ENCODE data around the gene ARL15. TPM values are rescaled to one million over a fixed set of nuclear protein-coding genes. Genes with fewer than 3 reads are reported as not detected.

Gene ARL15
- total RNA-seq, 1 donor from 2014 or later = 16.9 TPM

GRCh38 chr5:53877243-53877642 is 433.1 kb downstream of the ARL15 start:
- Mint-ChIP-seq H3K36me3 (peaks cover 3% of the 10 kb centered on the region), H3K4me3 (no peak overlapping the region), H3K27ac (no peak overlapping the region), H3K4me1 (ENCODE audit: unreplicated experiment) (no peaks in the 10 kb centered on the region), H3K9me3 (no peaks in the 10 kb centered on the region), H3K27me3 (no peaks in the 10 kb centered on the region)
- no peak for TF ChIP-seq CTCF (conservative IDR thresholded peaks at IDR 0.05)
- no peak for DNase-seq (ENCODE audit: extremely low spot score, unreplicated experiment)

DNA sequence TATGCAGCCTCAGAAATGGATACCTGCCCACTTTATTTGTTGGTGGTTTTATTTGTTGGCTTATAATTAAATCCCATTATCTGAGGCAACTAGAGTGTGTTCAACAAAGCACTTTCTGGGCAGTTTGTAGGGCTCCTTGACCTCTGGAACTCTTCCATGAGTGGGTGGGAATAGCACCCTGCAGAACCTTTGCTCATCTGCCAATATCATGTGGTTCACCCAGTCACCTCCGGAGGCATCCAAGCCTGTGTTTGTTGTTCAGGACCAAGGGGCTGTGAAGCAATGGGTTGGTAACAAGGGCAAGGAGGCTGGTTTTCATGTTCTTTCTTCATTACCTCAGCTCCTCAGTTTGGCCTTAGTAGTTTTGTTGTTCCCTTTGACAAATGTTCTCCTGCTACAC is 436.0 kb downstream of the ARL15 start:
- Mint-ChIP-seq H3K36me3 (no peaks in the 10 kb centered on the region), H3K27me3 (no peaks in the 10 kb centered on the region), H3K4me1 (ENCODE audit: unreplicated experiment) (no peaks in the 10 kb centered on the region), H3K27ac (no peak overlapping the region), H3K4me3 (no peak overlapping the region), H3K9me3 (no peaks in the 10 kb centered on the region)
- TF ChIP-seq CTCF (conservative IDR thresholded peaks at IDR 0.05) = peak; percentile 30
- no peak for DNase-seq (ENCODE audit: extremely low spot score, unreplicated experiment)

GRCh38 chr5:53873235-53873634 is 437.1 kb downstream of the ARL15 start:
- no peak for TF ChIP-seq CTCF (conservative IDR thresholded peaks at IDR 0.05)
- no peaks in the 10 kb centered on the region for H3K9me3 Mint-ChIP-seq
- no peak for DNase-seq (ENCODE audit: extremely low spot score, unreplicated experiment)
- no peaks in the 10 kb centered on the region for H3K36me3 Mint-ChIP-seq
- no peak overlapping the region for H3K4me3 Mint-ChIP-seq
- H3K4me1 Mint-ChIP-seq (ENCODE audit: unreplicated experiment) = no peaks in the 10 kb centered on the region
- H3K27me3 Mint-ChIP-seq = no peaks in the 10 kb centered on the region
- no peak overlapping the region for H3K27ac Mint-ChIP-seq

DNA sequence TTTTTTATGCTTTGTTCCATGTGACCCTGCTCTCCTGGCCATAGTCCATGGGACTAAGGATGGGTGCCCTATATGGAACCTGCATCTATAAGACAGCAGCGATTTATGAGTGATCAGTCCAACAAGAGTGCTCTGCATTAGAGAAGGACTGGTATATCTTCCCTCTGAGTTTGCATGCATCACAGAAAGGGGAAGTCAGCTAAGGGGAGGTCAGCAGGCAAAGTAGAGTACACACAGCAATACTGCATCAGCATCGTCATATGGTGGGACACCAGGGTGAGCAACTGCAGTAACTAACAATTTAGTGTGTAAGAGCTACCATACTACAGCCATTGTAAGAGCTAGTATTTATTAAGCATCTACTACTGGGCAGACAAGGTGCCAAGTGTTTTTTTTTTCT is 438.6 kb downstream of the ARL15 start:
- no peak overlapping the region for H3K27ac Mint-ChIP-seq
- H3K36me3 Mint-ChIP-seq = no peaks in the 10 kb centered on the region
- no peaks in the 10 kb centered on the region for H3K27me3 Mint-ChIP-seq
- DNase-seq (ENCODE audit: extremely low spot score, unreplicated experiment) = no peak
- H3K9me3 Mint-ChIP-seq = peaks cover under 1% of the 10 kb centered on the region
- TF ChIP-seq CTCF (conservative IDR thresholded peaks at IDR 0.05) = no peak
- no peaks in the 10 kb centered on the region for H3K4me1 Mint-ChIP-seq (ENCODE audit: unreplicated experiment)
- H3K4me3 Mint-ChIP-seq = no peak overlapping the region

- TF ChIP-seq CTCF (conservative IDR thresholded peaks at IDR 0.05) = no peak
- no peak overlapping the region for H3K27ac Mint-ChIP-seq
These were observed 439.3 kb downstream of the ARL15 start for GRCh38 chr5:53871050-53871449.

More at GRCh38 chr5:53871050-53871449, 439.3 kb downstream of the ARL15 start:
- Mint-ChIP-seq H3K4me3 (no peak overlapping the region), H3K27me3 (no peaks in the 10 kb centered on the region), H3K9me3 (peaks cover 7% of the 10 kb centered on the region), H3K36me3 (no peaks in the 10 kb centered on the region), H3K4me1 (ENCODE audit: unreplicated experiment) (no peaks in the 10 kb centered on the region)
- DNase-seq (ENCODE audit: extremely low spot score, unreplicated experiment) = no peak
